Activated CD4-positive, alpha-beta T cell treated with anti-CD3 and anti-CD28 coated beads, Interleukin-2, amount 50 U/mL, for 16 hours (primary cell): ENCODE data around the gene ARHGEF28.

Experiments
- DNase-seq: peaks from one replicate; pipeline ENCODE4 v3.0.0-alpha.2; 2020

ARHGEF28 gene

GRCh38 chr5:73913971-73914370 is 288.0 kb downstream of the ARHGEF28 start:
- DNase-seq = no peak

DNA sequence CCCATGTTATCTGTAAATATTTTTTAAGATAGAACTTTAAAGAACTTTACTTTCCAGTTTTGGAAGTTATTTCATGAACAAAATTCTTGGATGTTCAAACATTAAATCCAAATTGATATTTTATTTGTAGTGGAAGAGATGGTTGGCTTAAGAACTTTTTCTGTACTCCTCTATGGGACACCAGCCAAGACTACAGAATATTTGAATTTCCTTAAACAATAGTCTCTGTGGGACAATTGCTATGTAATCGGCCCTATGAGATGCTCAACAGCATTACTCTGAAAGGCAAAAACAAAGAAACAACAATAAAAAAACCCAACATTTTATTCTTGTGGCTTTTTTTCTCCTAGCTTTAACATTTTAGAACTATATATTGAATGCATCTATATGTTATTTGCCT is 289.3 kb downstream of the ARHGEF28 start:
- no peak for DNase-seq

DNA sequence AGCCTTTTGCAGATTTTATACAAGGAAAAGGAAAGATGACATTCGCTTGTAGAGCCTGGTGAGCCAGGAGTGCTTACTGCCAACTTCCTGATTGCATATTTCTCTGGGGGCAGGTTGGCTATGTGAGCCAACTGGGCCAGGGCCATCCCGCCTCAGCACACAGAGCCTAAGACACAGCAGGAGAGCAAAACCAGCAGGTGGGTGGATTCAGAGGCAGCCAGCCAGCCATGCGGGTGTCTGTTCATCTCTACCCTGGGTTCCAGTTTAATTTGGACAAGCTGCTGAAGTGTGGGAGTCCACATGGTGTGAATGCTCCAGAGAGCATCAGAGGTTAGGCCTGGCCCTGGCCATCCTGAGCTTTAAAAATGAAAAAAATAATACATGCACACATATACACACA is 291.4 kb downstream of the ARHGEF28 start:
- DNase-seq = no peak

GRCh38 chr5:73917891-73918290 is 291.9 kb downstream of the ARHGEF28 start:
- no peak for DNase-seq

DNA sequence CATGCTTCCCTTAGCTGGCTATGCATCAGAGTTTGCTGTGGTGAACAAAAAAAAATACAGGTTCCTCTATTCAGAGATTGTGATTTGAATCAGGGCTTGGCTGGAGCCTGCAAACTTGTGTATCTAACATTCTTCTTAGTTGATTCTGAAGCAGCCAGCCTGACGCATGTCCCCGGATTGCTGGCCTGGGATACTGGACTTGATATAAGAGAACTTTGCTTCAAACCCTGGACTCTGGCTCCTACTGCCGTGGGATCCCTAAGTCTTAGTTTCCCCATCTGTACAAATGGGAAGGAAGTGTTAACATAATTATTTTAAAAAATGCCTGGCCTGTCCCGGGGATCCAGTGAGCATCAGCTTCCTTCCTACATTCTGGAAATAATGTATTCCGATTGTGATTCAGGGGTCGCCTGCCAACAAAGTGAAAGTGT is 292.8 kb downstream of the ARHGEF28 start:
- DNase-seq = no peak

GRCh38 chr5:73921741-73922140 is 295.7 kb downstream of the ARHGEF28 start:
- DNase-seq = no peak

GRCh38 chr5:73922224-73922623 is 296.2 kb downstream of the ARHGEF28 start:
- DNase-seq = no peak

DNA sequence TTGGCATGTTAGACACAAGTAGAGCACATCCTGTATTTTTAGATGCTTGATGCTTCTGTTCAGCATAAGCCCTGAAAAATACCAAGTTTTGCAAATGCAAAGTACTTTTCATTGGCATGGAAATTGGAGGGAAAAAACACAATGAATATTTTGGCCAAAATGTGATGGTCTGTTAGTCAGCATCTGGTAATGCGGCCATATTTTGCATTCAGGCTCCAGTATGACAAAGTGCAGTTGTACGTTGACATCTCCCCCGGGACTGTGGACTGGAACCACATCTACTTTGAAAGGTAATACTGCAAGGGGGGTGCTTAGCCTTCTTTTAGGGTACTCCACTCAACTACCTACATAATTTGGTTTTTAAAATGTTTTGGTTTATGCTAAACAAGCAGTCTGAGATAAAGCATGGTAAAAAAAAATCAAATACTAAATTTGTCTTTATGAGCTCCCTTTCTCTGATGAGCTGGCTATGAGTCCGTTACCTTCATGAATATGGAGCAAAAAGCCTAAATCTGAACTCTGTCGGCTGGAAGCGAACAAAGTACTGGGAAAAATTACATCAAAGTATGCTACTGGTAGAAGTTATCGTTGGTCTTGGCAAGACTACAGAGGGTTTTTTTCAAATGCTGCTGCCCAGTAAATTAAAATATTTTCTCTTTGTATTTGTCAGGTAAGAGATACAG is 297.0 kb downstream of the ARHGEF28 start:
- no peak for DNase-seq

GRCh38 chr5:73928476-73929070 is 302.6 kb downstream of the ARHGEF28 start:
- DNase-seq = no peak

DNA sequence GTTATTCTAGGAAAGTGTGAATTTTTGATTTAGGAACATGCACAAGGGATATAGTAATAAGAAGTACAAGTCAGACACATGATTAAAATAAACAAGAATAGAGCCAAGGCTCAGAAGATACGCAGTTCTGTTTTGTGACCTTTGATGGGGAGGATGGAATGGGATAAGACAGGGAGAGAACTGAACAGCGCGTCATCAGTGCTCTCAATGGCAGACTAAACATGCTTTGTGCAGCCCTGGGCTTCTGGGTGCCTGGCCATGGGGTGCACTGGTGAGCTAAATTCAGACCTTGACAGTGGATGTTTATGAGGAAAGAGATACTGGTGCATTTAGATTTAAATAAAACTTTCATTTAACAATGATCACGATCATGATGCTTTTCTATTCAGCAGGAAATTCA is 309.7 kb downstream of the ARHGEF28 start:
- no peak for DNase-seq

DNA sequence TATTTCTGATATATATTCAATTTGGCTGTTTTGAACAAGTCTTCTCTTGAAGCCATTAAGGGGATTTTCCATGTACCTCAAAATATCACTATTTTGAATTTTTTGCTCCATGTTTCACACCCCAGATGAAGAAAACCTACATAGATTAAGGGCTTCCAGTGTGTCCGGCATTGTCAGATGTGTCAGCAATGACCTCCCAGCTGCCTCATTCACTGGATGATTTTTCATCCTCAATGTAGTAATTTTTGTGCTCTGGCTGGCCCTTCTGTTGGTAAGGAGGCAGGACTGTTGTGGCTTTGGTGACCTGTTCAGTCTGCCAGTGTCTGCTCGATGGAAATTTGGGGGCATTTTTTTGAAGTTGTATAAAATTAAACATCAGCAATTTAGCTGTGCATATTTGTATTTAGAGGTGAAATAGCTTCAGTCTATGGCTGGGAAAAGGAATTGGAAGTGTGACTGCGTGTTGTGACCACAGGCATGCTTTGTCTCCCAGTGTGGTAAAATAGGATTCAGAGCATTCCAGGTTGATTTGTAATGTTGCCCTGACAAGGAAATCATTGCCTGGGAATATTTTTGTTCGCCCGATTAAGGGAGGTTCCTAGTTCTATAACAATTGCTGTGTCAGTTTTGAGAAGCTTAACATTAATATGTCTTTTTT is 312.4 kb downstream of the ARHGEF28 start:
- no peak for DNase-seq

DNA sequence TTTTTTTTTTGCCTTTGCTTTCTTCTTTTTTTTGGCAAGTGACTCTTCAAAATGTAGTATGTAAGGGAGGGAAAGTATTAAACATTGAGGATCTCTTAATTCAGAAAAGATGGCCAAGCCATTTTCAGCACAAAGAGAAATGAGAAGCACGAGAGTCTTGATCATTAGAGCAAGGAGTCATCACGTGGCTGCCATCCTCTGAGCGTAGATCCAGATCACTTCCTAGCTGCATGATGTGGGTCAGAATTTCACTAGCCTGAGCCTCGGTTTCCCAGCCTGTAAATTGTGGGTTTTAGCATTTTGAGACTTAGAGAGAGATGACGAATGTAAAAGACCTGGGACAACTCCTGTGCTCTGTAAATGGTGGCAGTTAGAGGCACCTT is 312.9 kb downstream of the ARHGEF28 start:
- no peak for DNase-seq

DNA sequence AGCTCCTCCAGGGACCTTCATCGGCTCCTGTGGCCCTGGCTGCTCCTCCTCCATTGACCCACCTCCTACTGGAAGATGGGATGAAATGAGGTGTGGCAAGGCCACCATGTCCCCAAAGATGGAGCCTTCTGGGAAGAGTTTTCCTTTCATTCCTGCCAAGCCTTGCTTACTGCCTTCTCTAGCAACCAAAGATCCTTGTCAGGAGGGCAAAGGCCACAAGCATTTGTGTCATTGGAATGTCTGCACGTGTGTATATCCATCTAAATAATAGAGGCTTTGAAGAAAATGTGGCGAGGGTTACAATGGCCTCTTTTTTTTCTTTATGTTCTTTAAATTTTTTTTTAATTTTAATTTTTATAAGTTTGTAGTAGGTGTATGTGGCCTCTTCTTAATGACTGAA is 313.6 kb downstream of the ARHGEF28 start:
- no peak for DNase-seq

GRCh38 chr5:73940026-73940425 is 314.0 kb downstream of the ARHGEF28 start:
- no peak for DNase-seq

DNA sequence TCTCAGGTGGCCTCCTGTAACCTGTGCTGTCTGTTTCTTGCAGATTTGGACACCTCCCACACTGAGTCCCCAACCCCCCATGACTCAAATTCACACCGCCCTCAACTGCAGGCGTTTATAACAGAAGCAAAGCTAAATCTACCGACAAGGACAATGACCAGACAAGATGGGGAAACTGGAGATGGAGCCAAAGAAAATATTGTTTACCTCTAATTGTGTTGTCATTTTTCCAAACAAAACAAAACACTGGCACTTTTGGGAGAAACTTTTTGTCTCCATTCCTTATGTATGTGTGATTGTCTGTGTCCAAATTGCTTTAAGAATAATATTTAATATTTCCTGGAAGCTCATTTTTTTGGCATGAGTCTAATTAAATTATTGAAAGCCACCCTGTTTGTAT is 314.8 kb downstream of the ARHGEF28 start:
- DNase-seq = no peak

GRCh38 chr5:73942783-73943182 is 316.8 kb downstream of the ARHGEF28 start:
- DNase-seq = no peak

GRCh38 chr5:73943397-73943796 is 317.4 kb downstream of the ARHGEF28 start:
- DNase-seq = no peak

DNA sequence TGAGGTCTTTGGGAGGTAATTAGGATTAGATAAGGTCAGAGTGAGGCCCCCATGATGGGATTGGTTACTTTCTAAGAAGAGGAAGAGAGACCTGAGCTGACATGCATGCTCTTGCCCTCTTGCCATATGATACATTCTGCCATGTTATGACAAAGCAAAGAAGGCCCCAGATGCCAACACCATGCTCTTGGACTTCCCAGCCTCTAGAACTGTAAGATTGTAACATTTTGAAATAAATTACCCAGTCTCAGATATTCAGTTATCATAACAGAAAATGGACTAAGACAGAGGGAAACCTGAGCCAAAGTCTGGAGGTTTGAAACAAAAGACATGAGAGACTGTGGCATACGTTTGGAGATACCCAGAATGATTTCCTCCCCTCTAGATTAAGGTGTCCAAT is 318.6 kb downstream of the ARHGEF28 start:
- no peak for DNase-seq

- DNase-seq = peak; percentile 11
Observed at GRCh38 chr5:73945505-73945904, 319.5 kb downstream of the ARHGEF28 start.

GRCh38 chr5:73946278-73946677 is 320.3 kb downstream of the ARHGEF28 start:
- no peak for DNase-seq

GRCh38 chr5:73946919-73947602 is 321.1 kb downstream of the ARHGEF28 start:
- DNase-seq = no peak

GRCh38 chr5:73947906-73948640 is 322.1 kb downstream of the ARHGEF28 start:
- no peak for DNase-seq

- DNase-seq = no peak
Observed at GRCh38 chr5:73948720-73949119, 322.7 kb downstream of the ARHGEF28 start.
